KMS-11 (cell line): ENCODE results near the gene CEP70.

Experiments used
- H2AFZ ChIP-seq: fragments of 200-600 bp; sonication (generic); 2 replicates; pipeline ENCODE4 v1.6.1; 2016; ENCODE audit warnings: antibody characterized with exemption, mixed run types, low read depth
- H3K27ac ChIP-seq: fragments of 200-600 bp; sonication (generic); 2 replicates; pipeline ENCODE4 v1.6.1; 2016; ENCODE audit warnings: mild to moderate bottlenecking, mixed run types
- H3K27me3 ChIP-seq: fragments of 200-600 bp; sonication (generic); 2 replicates; pipeline ENCODE4 v1.6.1; 2017; ENCODE audit warnings: mild to moderate bottlenecking, low read depth, mixed run types, moderate library complexity; ENCODE audit not compliant: insufficient read depth
- H3K36me3 ChIP-seq: fragments of 200-600 bp; sonication (generic); 2 replicates; pipeline ENCODE4 v1.6.1; 2017; ENCODE audit warnings: mild to moderate bottlenecking, mixed run types; ENCODE audit not compliant: insufficient read depth
- H3K4me1 ChIP-seq: fragments of 200-600 bp; sonication (generic); 2 replicates; pipeline ENCODE4 v1.6.1; 2016; ENCODE audit warnings: mild to moderate bottlenecking, low read depth, mixed run types; ENCODE audit not compliant: poor library complexity, severe bottlenecking
- H3K4me2 ChIP-seq: fragments of 200-600 bp; sonication (generic); 2 replicates; pipeline ENCODE4 v1.7.0; 2016; ENCODE audit warnings: mild to moderate bottlenecking, mixed run types
- H3K4me3 ChIP-seq: fragments of 200-600 bp; sonication (generic); IDR thresholded peaks from 2 replicates; pipeline ENCODE4 v1.6.1; 2017; ENCODE audit warnings: low read depth, low read length, mixed read lengths; ENCODE audit not compliant: insufficient read depth
- H3K79me2 ChIP-seq: fragments of 200-600 bp; sonication (generic); 2 replicates; pipeline ENCODE4 v1.6.1; 2016; ENCODE audit warnings: low read depth, mixed run types; ENCODE audit not compliant: insufficient read depth
- H3K9ac ChIP-seq: fragments of 200-600 bp; sonication (generic); 2 replicates; pipeline ENCODE4 v1.6.1; 2016; ENCODE audit warnings: mild to moderate bottlenecking, mixed run types
- H4K20me1 ChIP-seq: fragments of 200-600 bp; sonication (generic); 2 replicates; pipeline ENCODE4 v1.6.1; 2016; ENCODE audit warnings: mild to moderate bottlenecking, mixed run types; ENCODE audit not compliant: insufficient read depth
- CTCF ChIP-seq: fragments of 200-600 bp; sonication (generic); conservative IDR thresholded peaks from 2 replicates; pipeline ENCODE4 v1.6.1; 2017; ENCODE audit warnings: low read depth, mild to moderate bottlenecking, antibody characterized with exemption, low read length, moderate library complexity, mixed read lengths

Gene CEP70

DNA sequence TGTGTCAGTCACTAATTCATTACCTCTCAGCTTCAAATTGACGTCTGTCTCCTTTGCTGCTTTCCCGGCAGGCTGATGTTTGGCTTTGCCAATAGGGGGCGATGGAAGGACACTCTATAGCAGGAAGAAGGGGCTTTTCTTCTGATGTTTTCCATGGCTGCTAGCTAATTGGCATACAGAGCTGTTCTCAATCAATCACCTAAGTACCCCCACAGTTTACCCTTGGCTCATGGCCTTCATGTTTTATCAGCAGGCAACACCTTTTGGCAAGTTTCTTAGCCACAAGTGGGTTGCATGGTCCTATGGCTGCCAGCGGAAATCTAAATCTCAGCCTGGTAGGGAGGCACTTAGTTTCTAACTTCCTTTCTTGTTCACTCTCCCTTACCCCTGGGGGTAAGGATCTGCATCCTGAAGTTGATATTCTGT, 114.6 kb downstream of the CEP70 start:
- Histone ChIP-seq H3K36me3 (no peaks in the 10 kb centered on the region), H3K9ac (no peak overlapping the region), H3K27me3 (no peaks in the 10 kb centered on the region), H3K27ac (no peak overlapping the region), H4K20me1 (no peaks in the 10 kb centered on the region), H2AFZ (no peak overlapping the region), H3K4me3 (no peak overlapping the region), H3K4me1 (no peaks in the 10 kb centered on the region), H3K79me2 (no peaks in the 10 kb centered on the region), H3K4me2 (no peak overlapping the region)
- TF ChIP-seq CTCF, result peak; percentile 77

DNA sequence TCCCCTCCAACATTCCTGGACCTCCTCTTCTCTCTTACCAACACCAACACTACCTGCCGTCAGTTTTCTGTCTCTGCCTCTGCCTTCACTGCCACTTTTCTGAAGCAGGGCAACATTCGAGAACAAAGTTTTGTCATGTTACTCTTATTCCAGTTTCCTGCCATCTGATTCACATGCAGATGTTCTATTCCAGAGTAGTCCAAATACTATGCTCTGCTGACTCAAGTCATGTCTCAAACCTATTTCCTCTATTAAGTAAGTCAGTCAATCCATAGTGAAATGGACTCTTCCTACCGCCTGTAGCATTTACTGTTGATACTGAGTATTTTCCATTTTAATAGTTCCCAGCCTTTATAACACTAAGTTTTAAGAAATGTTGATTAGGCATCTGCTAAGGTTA, 116.3 kb downstream of the CEP70 start:
- H2AFZ ChIP-seq, result no peak overlapping the region
- no peak overlapping the region for H3K4me3 ChIP-seq
- no peaks in the 10 kb centered on the region for H4K20me1 ChIP-seq
- no peaks in the 10 kb centered on the region for H3K27me3 ChIP-seq
- TF ChIP-seq CTCF, result no peak
- no peaks in the 10 kb centered on the region for H3K79me2 ChIP-seq
- H3K4me1 ChIP-seq, result no peaks in the 10 kb centered on the region
- no peak overlapping the region for H3K27ac ChIP-seq
- H3K36me3 ChIP-seq, result no peaks in the 10 kb centered on the region
- H3K4me2 ChIP-seq, result no peak overlapping the region
- no peak overlapping the region for H3K9ac ChIP-seq

DNA sequence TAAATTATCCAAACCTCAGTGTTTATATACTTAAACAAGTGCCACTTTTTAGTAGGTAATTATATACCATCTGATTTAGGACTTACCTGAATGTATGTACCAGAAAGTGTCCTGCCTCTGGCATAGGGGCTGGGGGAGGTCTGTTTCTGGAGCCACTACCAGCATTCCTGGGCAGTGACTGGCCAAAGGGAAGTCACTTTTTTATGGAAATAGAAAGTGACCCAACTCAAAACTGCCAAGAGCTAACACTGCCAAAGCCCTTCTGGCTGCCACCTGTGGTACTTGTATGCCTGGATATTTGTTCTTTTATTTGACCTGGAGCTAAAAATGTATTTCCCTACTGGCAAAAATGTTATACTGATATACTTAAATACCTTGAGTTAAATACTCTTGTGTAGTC, 116.9 kb downstream of the CEP70 start:
- no peak for TF ChIP-seq CTCF
- Histone ChIP-seq H4K20me1 (no peaks in the 10 kb centered on the region), H3K27ac (no peak overlapping the region), H2AFZ (no peak overlapping the region), H3K4me2 (no peak overlapping the region), H3K27me3 (no peaks in the 10 kb centered on the region), H3K4me3 (no peak overlapping the region), H3K4me1 (no peaks in the 10 kb centered on the region), H3K79me2 (no peaks in the 10 kb centered on the region), H3K36me3 (no peaks in the 10 kb centered on the region), H3K9ac (no peak overlapping the region)

GRCh38 chr3:138476526-138476925, 117.5 kb downstream of the CEP70 start:
- no peaks in the 10 kb centered on the region for H3K27me3 ChIP-seq
- no peak for TF ChIP-seq CTCF
- H2AFZ ChIP-seq, result no peak overlapping the region
- H3K79me2 ChIP-seq, result no peaks in the 10 kb centered on the region
- H3K9ac ChIP-seq, result no peak overlapping the region
- H3K27ac ChIP-seq, result no peak overlapping the region
- H3K36me3 ChIP-seq, result no peaks in the 10 kb centered on the region
- no peak overlapping the region for H3K4me3 ChIP-seq
- no peaks in the 10 kb centered on the region for H3K4me1 ChIP-seq
- H3K4me2 ChIP-seq, result no peak overlapping the region
- no peaks in the 10 kb centered on the region for H4K20me1 ChIP-seq
